Mesothelial cell of epicardium (in vitro differentiated cells): ENCODE results near the gene KAZN. TPM values are rescaled to one million over a fixed set of nuclear protein-coding genes. Genes with fewer than 3 reads are reported as not detected.
"Not testable (repeated sequence)": the region's sequence is repeated elsewhere in the genome, so short reads cannot be mapped to it uniquely, and the experiment has no call there.

Experiments
- DNase-seq, 2 experiments: peaks; one replicate each; pipeline ENCODE4 v3.0.0; 2021; ENCODE audit warnings: low spot score in 2 of 2; ENCODE audit not compliant: unreplicated experiment in 2 of 2
- H3K27ac Mint-ChIP-seq: 2 replicates; pipeline ENCODE4 v1.8.0; 2021; ENCODE audit warnings: mixed read lengths
- H3K27me3 Mint-ChIP-seq: 2 replicates; pipeline ENCODE4 v1.8.0; 2021; ENCODE audit warnings: low read depth, mixed read lengths
- H3K36me3 Mint-ChIP-seq: 2 replicates; pipeline ENCODE4 v1.8.0; 2021; ENCODE audit warnings: mixed read lengths
- H3K4me1 Mint-ChIP-seq: 2 replicates; pipeline ENCODE4 v1.8.0; 2021; ENCODE audit warnings: mixed read lengths
- H3K4me3 Mint-ChIP-seq: 2 replicates; pipeline ENCODE4 v1.8.0; 2021; ENCODE audit warnings: mild to moderate bottlenecking, moderate library complexity, mixed read lengths
- H3K9me3 Mint-ChIP-seq: 2 replicates; pipeline ENCODE4 v1.8.0; 2021; ENCODE audit warnings: mixed read lengths
- total RNA-seq: library from RNA; stranded (reverse); gene quantifications from 3 replicates; pipeline ENCODE4 v1.2.1, GENCODE V29; 2021
- TF ChIP-seq, protein P1 (sequence below): fragments of 200-600 bp; sonication (generic); IDR thresholded peaks from one replicate; pipeline ENCODE4 v1.5.0; 2021; ENCODE audit warnings: antibody characterized with exemption; ENCODE audit not compliant: unreplicated experiment

Gene KAZN
- total RNA-seq, 1 donor from 2014 or later = 38.4 TPM

DNA sequence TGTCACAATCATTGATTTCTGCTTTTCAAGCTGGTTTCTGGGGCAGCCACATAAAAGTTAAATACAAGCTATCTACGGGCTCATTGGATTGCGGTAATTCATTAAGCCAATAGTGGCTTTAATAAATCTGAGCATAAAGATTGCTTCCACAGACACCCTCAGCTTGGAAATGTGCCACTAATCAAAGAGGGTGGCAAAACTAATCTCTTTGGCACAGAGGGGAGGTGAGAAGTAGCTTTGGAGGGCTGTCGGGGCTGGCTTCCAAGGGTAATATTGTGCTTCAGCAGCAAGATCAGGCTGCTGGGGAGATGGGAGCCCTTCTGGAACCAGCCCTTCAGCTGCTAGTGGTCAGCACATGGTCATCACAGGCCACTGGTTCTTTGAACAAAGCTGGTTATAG is 21.2 kb upstream of the KAZN start:
- TF ChIP-seq, protein P1, sequence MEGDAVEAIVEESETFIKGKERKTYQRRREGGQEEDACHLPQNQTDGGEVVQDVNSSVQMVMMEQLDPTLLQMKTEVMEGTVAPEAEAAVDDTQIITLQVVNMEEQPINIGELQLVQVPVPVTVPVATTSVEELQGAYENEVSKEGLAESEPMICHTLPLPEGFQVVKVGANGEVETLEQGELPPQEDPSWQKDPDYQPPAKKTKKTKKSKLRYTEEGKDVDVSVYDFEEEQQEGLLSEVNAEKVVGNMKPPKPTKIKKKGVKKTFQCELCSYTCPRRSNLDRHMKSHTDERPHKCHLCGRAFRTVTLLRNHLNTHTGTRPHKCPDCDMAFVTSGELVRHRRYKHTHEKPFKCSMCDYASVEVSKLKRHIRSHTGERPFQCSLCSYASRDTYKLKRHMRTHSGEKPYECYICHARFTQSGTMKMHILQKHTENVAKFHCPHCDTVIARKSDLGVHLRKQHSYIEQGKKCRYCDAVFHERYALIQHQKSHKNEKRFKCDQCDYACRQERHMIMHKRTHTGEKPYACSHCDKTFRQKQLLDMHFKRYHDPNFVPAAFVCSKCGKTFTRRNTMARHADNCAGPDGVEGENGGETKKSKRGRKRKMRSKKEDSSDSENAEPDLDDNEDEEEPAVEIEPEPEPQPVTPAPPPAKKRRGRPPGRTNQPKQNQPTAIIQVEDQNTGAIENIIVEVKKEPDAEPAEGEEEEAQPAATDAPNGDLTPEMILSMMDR = no peak
- Mint-ChIP-seq H3K9me3 (peaks cover 31% of the 10 kb centered on the region), H3K27ac (no peak overlapping the region), H3K4me1 (no peaks in the 10 kb centered on the region), H3K36me3 (no peaks in the 10 kb centered on the region), H3K4me3 (no peak overlapping the region), H3K27me3 (peaks cover 2% of the 10 kb centered on the region)
- DNase-seq = no peak

DNA sequence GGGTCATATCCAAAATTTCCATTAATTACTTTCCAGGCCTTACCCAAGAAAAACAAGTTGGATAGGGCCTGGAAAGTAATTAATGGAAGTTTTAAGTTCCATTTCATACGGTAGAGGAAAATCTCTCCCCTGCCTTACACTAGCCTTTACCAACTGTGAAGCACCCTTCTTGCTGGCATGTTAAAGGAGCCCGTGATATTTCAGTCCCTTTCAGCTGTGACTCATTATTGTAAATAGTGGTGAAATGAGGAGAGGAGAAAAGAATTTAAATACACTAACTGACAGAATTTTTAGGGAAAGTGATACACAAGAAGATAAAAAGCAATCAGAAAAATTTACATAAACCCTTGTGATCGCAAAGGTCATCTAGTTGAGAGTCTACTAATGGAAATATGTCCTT is 20.3 kb upstream of the KAZN start:
- no peak for DNase-seq
- no peak overlapping the region for H3K4me3 Mint-ChIP-seq
- no peaks in the 10 kb centered on the region for H3K36me3 Mint-ChIP-seq
- no peak overlapping the region for H3K27ac Mint-ChIP-seq
- H3K9me3 Mint-ChIP-seq = peaks cover 31% of the 10 kb centered on the region
- peaks cover 2% of the 10 kb centered on the region for H3K27me3 Mint-ChIP-seq
- H3K4me1 Mint-ChIP-seq = no peaks in the 10 kb centered on the region
- TF ChIP-seq, protein P1 = no peak

DNA sequence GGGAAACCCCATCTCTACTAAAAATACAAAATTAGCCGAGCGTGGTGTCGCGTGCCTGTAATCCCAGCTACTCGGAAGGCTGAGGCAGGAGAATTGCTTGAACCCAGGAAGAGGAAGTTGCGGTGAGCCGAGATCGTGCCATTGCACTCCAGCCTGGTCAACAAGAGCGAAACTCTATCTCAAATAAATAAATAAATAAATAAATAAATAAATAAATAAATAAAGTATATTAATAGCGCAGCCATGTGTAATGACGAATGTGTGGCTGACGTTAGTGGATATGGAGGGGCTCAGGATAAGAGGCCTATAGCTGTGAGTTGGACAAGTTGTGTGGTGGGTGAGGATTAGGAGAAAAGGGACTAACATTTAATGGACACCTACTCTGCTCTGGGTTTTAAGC is 18.2 kb upstream of the KAZN start:
- DNase-seq, H3K27ac Mint-ChIP-seq, H3K4me1 Mint-ChIP-seq, H3K4me3 Mint-ChIP-seq, H3K27me3 Mint-ChIP-seq, H3K36me3 Mint-ChIP-seq: not testable (repeated sequence)
- H3K9me3 Mint-ChIP-seq = peaks cover 22% of the 10 kb centered on the region

DNA sequence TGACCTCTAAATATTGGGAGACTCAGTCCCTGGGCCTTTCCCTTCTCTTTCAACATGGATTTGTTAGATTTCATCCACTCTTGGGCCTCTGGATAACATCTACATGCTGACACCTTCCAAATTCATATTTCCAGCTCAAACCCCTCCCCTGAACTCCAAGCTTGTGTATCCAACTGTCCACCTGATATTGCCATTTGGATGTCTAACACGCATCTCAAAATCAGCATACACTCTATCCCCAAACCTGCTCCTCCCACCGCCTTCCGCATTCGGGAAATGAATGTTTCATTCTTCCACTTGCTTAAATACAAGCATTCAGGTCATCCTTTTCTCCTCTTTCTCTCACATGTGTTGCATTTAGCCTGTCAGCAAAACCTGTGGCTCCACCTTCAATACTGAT is 17.5 kb upstream of the KAZN start:
- TF ChIP-seq, protein P1 = no peak
- H3K27me3 Mint-ChIP-seq = no peaks in the 10 kb centered on the region
- H3K9me3 Mint-ChIP-seq = peaks cover 19% of the 10 kb centered on the region
- peaks cover 7% of the 10 kb centered on the region for H3K4me1 Mint-ChIP-seq
- no peak for DNase-seq
- H3K27ac Mint-ChIP-seq = no peak overlapping the region
- no peak overlapping the region for H3K4me3 Mint-ChIP-seq
- no peaks in the 10 kb centered on the region for H3K36me3 Mint-ChIP-seq

DNA sequence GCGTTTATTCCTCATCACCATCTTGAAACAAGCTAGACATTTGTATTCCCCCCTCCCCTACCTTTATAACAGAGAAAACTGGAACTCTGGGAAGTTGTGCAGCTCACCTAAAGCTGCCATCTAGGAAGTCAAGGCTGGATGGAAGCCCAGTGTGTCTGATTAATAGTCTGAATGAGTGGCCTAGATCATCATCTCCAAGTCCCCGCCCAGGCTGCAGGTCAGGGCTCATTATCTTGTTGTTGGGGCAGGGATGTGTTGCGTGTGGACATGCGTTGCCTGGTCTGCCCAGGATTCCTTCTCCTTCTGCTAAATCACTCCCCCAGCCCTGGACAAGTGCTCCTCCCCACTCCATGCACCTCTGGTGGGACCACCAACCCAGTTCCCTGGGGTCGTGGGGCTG is 14.7 kb upstream of the KAZN start:
- TF ChIP-seq, protein P1 = no peak
- H3K36me3 Mint-ChIP-seq = no peaks in the 10 kb centered on the region

DNA sequence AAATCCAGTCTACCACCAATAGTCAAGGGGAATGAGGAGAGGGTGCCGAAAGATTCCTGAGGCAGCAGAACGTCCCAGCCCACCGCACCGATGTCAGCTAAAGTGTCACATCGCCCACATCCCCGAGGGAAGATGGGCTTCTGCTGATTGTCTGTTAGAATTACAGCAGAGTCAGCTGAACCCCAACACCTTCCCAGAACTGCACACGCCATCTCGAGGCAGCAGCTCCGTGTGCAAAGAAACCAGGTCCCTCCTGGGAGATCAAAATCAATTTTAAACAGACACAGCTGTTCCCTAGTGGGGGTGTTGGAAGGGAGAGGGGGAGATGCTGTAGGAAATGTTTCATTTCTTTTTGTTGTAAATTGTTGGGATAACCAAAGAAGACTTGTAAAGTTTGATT is 12.8 kb upstream of the KAZN start:
- TF ChIP-seq, protein P1 = no peak
- H3K27ac Mint-ChIP-seq = no peak overlapping the region
- peaks cover 12% of the 10 kb centered on the region for H3K9me3 Mint-ChIP-seq
- H3K36me3 Mint-ChIP-seq = no peaks in the 10 kb centered on the region
- H3K4me1 Mint-ChIP-seq = peaks cover 12% of the 10 kb centered on the region
- DNase-seq = no peak
- H3K4me3 Mint-ChIP-seq = no peak overlapping the region
- peaks cover 1% of the 10 kb centered on the region for H3K27me3 Mint-ChIP-seq

More for the DNA sequence above, 14.7 kb upstream of the KAZN start:
- H3K27ac Mint-ChIP-seq = no peak overlapping the region
- H3K4me3 Mint-ChIP-seq = no peak overlapping the region
- peaks cover 15% of the 10 kb centered on the region for H3K9me3 Mint-ChIP-seq
- peaks cover 12% of the 10 kb centered on the region for H3K4me1 Mint-ChIP-seq
- H3K27me3 Mint-ChIP-seq = no peaks in the 10 kb centered on the region
- no peak for DNase-seq
